Lower leg skin (tissue), 4 donors: ENCODE data around the gene KCNQ2. TPM values are rescaled to one million over a fixed set of nuclear protein-coding genes. Genes with fewer than 3 reads are reported as not detected.

ENCODE experiments used
- DNase-seq, 2 donors: peaks; one replicate each; pipeline ENCODE4 v3.0.0-alpha.2; 2019; ENCODE audit warnings: low spot score in 2 of 2
- H3K4me3 ChIP-seq: fragments of 200-600 bp; sonication (generic); 2 replicates; pipeline ENCODE4 v1.5.1; 2017; ENCODE audit warnings: mild to moderate bottlenecking, low read depth; ENCODE audit not compliant: poor library complexity, severe bottlenecking
- POLR2A ChIP-seq, 2 donors: fragments of 450-650 bp; IDR thresholded peaks; one replicate each; pipeline ENCODE4 v1.6.1; 2016 to 2017; ENCODE audit warnings: antibody characterized with exemption in 2 of 2, mild to moderate bottlenecking in 1 of 2, moderate library complexity in 1 of 2
- WGBS, 2 donors: methylation state at CpG; one replicate each; pipeline ENCODE4 v1.1.5; 2018; 5-methylcytosine and 5-hydroxymethylcytosine counted together
- intact Hi-C: fragments of 100-400 bp; cut with DNase I; formaldehyde crosslinking; loops from one replicate; pipeline ENCODE4 v1.15.0; 2023; ENCODE audit warnings: low total_unique reads
- total RNA-seq, 4 donors: library from RNA; depleted of rRNA; stranded (reverse); fragments of >200 nt; gene quantifications; one replicate each; pipeline ENCODE4 v1.1.0, GENCODE V29; 2016
- TF ChIP-seq, protein P1 (sequence below), 3 donors: fragments of 450-650 bp; IDR thresholded peaks; one replicate each; pipeline ENCODE4 v1.5.1; 2016; ENCODE audit warnings: antibody characterized with exemption in 3 of 3, mild to moderate bottlenecking in 3 of 3, moderate library complexity in 2 of 3

The KCNQ2 gene
- total RNA-seq, 4 donors from 2014 or later = not detected

DNA sequence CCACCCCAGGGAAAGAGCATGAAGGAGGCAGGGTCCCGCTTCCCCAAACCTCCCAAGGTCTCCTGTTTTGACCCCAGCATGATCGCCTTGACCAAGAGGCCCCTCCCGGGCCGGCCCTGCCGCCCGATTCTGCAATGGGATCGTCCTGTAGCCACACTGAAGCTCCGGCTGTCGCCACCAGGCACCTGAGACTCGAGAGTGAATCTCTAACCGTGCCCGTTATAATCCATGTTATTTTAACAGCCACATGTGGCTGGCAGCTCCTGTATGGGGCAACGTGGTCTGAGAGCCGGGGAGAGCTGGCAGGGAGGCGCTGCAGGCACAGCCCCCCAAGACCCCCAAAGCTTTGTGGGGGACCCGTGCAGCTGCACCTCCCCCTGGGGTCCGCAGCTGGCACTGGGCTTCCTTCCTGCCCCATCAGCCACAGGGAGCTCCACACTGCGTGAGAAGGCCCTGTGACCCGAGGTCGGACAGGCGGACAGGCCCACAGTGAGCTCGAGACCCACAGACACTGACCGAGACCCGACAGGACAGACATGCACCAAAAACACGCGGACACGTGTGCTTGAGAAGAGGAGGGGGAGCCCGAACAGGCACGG, 51.3 kb downstream of the KCNQ2 start:
- 74 to 86% methylated on average over 19 to 29 of the region's 29 CpGs for WGBS, 2 donors
- TF ChIP-seq, protein P1, sequence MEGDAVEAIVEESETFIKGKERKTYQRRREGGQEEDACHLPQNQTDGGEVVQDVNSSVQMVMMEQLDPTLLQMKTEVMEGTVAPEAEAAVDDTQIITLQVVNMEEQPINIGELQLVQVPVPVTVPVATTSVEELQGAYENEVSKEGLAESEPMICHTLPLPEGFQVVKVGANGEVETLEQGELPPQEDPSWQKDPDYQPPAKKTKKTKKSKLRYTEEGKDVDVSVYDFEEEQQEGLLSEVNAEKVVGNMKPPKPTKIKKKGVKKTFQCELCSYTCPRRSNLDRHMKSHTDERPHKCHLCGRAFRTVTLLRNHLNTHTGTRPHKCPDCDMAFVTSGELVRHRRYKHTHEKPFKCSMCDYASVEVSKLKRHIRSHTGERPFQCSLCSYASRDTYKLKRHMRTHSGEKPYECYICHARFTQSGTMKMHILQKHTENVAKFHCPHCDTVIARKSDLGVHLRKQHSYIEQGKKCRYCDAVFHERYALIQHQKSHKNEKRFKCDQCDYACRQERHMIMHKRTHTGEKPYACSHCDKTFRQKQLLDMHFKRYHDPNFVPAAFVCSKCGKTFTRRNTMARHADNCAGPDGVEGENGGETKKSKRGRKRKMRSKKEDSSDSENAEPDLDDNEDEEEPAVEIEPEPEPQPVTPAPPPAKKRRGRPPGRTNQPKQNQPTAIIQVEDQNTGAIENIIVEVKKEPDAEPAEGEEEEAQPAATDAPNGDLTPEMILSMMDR (IDR thresholded peaks at IDR 0.05) = no peak
- TF ChIP-seq POLR2A (IDR thresholded peaks at IDR 0.05) = no peak
- no peak overlapping the region for H3K4me3 ChIP-seq
- no peak for DNase-seq
- intact Hi-C loops = no loop called here

DNA sequence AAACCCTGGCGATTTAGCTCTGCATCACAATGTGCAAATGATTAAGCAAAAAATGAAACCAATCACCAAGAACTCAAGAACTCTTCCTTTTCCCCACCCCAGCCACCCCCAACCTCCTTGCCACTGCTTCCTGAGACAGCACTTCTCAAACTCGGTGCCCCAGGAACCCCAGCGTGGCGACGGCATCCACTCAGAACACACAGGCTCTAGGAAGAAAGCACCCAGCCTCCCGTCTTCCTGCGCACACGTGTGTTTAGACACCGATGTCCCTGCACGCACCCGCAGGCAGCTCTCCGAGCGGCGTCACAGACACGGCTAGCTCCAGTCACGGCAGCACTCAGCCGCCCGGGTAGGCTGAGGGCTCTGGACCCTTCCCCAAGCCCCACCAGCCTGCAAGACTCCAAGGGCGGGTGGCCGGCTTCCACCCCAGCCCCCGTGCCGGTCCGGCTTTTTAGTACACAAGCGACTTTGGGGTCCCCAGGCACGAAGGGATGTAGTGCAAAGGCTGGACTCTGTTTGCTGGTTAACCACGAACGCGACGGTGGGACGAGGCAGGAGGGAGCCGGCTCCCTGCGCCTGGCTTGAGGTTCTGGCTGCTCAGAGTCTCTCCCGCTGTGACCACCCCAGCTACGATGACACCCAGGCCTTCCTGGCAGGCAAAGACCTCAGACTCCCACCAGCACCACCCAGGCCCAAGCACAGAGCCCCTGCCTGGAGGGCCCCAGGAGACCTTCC, 51.9 kb downstream of the KCNQ2 start:
- TF ChIP-seq, protein P1 (IDR thresholded peaks at IDR 0.05) = no peak
- no peak for TF ChIP-seq POLR2A (IDR thresholded peaks at IDR 0.05)
- no peak for DNase-seq
- intact Hi-C loops = no loop called here
- no peak overlapping the region for H3K4me3 ChIP-seq
- 80 to 84% methylated on average over 27 to 34 of the region's 34 CpGs for WGBS, 2 donors

DNA sequence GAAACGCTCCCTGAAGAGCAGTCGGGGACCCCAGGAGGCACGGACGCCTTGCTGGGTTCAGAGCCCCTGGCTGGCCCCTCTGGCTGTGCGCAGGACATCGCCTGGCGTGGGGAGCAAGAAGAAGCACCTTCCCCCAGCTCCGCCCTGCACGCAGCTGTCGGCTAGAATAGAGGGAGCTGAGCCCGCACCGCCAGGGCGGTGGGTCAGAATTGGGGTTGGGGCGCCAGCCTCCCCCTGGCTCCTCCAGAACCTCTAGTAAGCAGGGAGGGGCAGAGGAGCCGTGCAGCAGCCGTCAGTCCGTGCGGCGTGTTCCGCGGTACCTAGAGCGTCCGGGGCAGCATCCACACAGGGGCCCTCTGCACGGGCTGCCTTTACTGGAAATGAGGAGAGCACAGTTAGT, 53.2 kb downstream of the KCNQ2 start:
- no peak overlapping the region for H3K4me3 ChIP-seq
- no peak for DNase-seq
- no peak for TF ChIP-seq POLR2A (IDR thresholded peaks at IDR 0.05)
- TF ChIP-seq, protein P1 (IDR thresholded peaks at IDR 0.05) = no peak
- intact Hi-C loops = no loop called here
- 59 to 74% methylated on average over 13 to 24 of the region's 24 CpGs for WGBS, 2 donors

DNA sequence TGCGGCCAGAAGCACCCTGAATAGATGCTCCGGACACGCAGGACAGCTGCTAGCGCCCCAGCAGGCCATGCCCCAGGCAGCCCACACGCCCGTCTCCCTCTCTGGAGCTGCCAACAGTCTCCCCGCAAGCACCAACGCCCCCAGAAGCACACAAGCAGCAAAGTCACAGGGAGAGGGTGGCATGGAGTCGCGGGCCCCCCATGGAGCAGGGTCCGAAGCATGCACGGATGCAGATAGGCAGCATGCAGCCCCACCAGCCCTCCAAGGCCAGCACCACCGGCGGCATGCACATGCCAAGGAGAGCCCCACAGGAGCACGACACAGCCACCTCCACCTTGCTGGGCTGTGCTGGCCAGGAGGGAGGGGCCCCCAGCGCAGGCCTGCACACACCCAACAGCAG, 53.8 kb downstream of the KCNQ2 start:
- DNase-seq = no peak
- 62 to 75% methylated on average over 10 to 14 of the region's 16 CpGs for WGBS, 2 donors
- intact Hi-C loops = no loop called here
- H3K4me3 ChIP-seq = no peak overlapping the region
- TF ChIP-seq, protein P1 (IDR thresholded peaks at IDR 0.05) = no peak
- no peak for TF ChIP-seq POLR2A (IDR thresholded peaks at IDR 0.05)

DNA sequence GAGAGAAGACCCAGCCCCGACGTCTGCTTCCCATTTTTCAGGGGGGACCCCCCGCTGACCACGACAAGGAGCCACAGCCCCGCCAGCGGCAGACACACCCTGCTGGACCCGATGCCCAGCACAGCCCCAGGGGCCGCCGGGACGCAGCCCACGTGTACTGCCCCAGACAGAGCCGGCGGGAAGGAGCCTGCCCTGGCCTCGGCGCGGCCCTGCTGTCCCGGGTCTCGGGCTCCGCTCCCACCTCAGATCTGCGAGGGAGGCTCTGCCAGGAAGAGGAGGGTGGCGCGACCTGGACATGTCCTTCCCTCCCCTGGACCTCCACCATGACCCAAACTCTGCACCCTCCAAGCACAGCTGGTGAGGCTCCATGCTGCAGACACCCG, 54.7 kb downstream of the KCNQ2 start:
- TF ChIP-seq, protein P1 (IDR thresholded peaks at IDR 0.05) = no peak
- no peak for TF ChIP-seq POLR2A (IDR thresholded peaks at IDR 0.05)
- WGBS, 2 donors = 67 to 93% methylated on average over 3 to 17 of the region's 23 CpGs
- DNase-seq = no peak
- intact Hi-C loops = no loop called here
- no peak overlapping the region for H3K4me3 ChIP-seq
